HG03064 (cell line): ENCODE results near the gene BDH2.

Experiments
- ATAC-seq: cut with Tn5 transposase; IDR thresholded peaks from one replicate; pipeline ENCODE4 v1.9.1; 2021; ENCODE audit warnings: low read depth; ENCODE audit not compliant: unreplicated experiment

Gene BDH2

DNA sequence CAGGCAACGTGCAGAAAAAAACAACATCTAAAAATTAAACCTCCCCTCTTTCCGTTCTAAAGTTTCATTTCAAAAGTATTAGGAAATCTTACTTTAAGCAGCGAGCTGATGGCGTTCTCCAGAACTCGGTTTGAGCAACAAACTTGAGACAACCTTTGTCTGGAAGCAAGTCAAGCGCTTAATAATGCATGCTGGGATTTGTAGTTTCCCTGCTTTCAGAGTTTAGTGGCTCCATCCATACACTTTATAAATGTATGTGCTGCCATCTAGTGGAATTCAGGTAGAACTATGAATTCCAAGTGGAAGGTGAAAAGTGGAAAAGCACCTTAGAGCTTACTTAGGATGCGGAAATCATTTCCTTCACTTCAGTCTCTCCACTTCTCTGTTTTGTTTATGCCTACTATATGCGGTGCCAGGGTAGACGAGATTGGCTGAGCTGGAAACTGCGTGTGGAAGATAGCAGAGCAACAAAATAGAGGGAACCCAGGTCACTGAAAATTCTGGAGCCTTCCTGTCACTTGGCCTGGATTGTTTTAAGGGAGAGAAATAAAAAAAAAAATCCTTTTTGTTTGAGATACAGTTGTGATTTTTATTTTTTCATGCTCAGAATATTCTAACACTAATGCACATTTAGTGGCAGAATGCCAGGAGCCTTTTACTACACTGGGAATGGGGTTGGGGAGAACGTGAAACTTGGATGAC lies at the start of gene BDH2:
Gene BDH2, minus strand, starts transcription at position 144 of the 702 bp plus-strand sequence. CDS start 3,580 bp downstream, outside the sequence.
- ATAC-seq = peak; percentile 97

DNA sequence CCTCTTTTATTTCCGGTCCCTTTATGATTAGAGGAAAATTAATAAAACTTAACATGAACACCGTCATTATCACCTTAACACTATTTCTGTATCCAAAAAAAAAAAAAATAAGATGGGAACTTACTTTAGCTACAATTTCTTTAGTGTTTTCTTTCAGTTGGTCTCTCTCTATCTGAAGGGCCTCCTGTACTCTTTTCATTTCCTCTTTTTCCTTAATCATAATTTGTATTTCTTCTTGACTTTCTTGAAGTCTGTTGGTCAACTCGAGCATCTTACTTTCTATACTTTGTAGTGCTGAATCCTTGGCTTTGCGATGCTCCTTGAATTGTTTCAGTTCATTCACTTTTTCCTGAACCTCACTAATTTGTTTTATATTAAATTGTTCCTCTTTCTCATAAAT lies 45.3 kb upstream of the BDH2 start:
- no peak for ATAC-seq

DNA sequence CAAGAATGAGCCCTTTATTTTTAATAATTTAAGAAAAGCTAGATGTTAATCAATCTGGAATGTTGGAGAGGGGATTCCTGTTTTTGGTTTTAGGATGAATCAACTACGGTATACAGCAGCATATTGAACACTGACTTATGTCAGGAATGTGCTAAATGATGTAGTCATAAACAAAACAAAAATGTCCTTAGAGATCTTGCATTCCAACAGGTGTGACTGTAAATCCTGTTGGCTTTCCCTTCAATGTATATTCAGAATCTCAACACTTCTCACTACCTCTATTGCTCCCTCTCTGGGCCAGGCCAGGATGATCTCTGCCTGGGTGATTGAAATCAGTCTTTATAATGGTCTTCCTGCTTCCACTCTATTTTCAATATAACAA lies 37.8 kb upstream of the BDH2 start:
- no peak for ATAC-seq

DNA sequence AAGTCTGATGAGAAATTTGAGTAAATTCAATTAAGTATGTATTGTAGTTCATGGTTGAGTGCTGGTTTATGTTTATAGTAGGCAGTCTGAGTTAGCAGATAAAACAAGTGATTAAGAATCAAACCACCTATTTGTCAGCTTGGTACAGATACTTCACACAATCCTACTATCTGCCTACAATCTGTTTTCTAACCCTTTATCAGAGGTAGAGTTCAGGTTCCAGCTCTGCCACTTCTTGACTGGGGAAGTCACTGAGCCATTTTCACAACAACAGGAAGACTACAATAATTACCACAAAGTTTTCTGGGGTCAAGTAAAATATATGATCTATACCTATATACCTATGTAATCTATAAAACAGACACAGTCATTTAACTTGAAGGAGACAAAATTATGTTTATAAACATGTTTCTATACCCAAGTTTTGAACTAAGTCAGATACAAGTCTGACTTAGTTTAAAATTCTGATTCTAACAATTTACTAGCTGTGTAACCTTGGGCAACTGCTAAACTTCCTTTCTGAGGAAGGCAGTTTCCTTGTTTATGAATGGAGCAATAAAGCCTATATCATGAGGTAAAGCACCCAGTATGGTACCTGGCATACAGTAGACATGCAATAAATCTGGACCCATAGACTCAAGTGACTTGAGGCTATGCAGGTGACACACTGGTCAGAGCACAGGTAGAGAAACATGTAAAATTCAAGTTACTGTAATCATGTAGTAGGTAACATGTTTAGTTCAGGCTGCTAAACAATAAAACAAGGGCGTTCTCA lies 37.2 kb upstream of the BDH2 start:
- no peak for ATAC-seq

DNA sequence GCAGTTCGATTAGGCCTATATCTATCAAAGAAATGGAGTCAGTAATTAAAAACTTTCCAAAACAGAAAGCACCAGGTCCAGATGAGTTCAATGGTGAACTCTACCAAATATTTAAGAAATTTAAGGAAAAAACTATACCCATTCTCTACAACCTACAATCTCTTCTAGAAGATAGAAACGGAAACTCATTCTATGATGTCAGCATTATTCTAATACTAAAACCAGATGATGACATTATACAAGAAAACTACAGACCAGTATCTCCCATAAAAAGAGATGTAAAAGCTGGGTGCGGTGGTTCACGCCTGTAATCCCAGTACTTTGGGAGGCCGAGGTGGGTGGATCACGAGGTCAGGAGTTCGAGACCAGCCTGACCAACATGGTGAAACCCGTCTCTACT lies 29.5 kb upstream of the BDH2 start:
- no peak for ATAC-seq

DNA sequence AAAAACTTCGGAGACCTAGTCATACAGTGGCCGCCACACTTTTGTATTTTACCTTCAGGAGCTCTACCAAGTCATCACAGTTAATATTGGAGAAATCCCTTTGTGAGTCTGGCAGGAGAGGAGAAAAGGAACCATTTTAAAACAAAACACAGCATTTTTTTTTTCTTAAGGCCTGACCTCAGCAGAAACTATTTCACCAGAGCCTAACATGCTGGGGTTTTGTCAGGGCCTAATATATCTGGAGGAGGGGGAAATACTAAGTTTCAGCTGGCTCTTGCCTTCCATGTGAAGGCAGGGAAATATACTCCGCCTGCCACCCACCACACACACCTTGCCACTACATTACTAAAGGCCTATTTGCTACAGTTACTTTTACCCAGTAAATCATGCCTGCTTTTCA lies 26.5 kb upstream of the BDH2 start:
- no peak for ATAC-seq

DNA sequence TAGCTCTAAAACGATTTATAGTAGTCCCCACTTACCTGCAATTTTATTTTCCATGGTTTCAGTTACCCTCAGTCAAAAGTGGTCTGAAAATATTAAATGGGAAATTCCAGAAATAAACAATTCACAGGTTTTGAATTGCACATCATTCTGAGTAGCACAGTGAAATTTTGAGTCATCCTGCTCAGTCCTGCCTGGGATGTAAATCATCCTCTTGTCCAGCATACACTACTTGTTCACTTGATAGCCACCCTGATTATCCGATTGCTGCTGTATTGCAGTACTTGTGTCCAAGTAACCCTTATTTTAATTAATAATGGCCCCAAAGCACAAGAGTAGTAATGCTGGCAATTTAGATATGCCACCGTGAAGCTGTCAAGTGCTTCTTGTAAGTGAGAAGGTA lies 23.5 kb upstream of the BDH2 start:
- ATAC-seq = no peak

DNA sequence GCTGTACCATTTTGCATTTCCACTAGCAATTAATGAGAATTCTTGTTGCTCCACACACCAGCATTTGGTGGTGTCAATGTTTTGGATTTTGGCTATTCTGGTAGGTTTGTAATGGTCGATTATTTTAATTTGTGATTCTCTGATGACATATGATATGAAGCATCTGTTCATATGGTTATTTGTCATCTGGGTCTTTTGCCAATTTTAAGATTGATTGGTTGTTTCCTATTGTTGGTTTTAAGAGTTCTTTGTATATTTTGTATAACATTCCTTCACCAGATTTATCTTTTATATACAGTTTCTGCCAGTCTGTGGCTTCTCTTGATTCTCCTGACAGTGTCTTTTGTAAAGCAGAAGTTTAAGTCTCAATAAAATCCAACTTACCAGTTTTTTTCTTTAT lies 18.5 kb upstream of the BDH2 start:
- ATAC-seq = no peak

DNA sequence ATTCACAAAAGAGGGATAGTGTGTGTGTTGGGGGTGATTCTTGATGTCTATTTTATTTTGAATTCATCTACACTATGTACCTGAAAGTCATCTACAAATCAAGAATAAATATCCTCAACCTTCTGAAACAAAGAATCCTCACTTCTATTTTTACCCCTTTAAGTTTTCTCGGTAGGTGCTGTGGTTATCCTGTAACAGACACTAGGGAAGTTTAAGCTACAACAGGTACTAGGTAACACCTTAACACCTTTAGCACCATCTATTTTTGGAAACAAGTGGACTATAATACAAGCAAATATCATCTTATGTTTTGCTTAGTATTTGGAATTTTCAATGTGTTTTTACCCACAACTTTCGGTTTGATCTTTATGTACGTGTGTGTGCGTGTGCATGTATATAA lies 12.0 kb upstream of the BDH2 start:
- no peak for ATAC-seq

DNA sequence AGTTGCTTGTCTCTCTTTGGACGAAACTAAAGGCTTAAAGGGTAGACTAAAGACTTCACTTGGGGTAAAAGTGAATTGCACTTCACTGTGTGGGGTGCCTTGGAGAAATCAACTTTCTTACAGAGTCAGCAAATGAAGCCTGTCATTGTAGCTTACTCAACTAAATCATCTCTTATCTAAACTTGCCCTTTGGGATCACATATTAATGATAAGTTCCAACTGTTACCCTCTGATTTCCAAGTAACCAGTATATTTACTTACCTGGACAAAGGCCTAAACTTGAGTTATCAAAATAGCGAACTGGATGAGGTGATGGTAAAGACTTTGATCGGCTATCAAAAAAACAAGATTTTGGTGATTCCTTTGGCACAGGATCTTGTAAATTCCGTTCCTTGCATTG lies 8.9 kb upstream of the BDH2 start:
- no peak for ATAC-seq

DNA sequence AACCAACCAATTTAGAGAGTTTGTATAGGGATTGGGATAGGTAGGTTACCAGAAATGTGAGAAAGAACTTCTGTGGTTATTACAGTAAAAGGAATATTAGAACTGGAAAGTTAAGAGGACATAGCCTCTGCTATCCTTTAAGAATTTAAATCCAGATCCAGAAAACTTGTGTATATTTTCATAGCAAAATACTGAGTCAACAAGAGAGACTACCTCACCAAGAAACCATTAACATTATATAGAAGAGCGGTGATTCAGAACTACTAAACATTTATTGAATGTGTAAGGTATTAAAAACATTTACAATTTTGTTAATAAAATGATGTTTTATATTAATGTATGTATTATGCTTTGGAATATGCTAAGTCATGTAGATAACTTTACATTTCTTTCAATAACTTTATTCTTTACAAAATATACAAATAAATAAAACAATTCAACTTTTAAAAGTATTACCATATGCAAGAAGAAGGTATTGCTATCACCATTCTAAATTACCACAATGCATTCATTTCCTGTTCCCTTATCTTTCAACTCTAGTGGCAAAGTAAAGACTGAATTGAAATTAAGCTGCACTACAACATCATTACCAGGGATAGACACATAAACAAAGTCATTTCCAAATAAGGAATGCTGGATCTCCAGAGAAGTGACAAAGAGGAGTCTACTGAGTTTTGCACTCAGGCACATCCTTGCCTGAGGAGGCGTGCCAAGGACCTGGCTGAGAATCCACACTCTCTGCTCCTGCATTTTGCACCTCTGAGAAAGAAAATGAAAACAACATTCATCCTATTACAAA lies 6.1 kb upstream of the BDH2 start:
- no peak for ATAC-seq

DNA sequence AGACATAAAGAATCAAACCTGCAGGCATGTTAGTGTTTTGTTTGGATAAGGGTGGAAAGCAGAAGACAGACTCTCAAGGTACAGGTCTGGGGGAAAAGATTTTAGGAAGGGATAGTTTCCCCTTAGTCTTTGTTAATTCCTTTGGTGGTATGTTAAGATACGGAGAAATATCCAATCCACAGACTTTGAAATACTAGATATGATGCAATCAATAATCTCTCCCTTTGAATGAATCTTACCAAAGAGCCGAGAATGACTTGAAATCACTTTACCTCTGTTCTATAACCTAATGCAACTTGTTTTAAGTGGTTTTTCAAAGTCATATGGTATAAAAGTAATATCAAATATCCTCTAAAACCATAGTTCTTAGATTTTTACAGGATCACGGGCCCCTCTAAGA lies 5.3 kb upstream of the BDH2 start:
- ATAC-seq = no peak

DNA sequence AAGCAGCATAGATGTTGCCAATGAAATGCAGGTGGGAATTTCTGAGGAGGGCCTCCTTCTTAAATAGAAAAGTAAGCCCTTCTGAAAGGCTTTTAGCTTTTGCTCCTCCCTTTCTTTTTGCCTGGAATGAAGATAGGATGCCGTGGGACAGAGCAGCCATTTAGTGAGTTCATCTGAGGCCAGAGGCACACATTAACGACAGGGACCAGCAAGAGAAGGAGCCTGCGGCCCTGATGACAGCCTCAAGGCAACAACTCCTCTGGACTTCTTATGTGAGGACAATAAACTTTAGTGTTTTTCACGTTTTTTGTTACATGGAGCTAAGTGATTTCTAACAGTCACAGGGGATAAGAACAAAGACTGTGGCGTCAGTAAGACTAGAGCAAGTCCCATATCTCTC lies 1.1 kb upstream of the BDH2 start:
- no peak for ATAC-seq

DNA sequence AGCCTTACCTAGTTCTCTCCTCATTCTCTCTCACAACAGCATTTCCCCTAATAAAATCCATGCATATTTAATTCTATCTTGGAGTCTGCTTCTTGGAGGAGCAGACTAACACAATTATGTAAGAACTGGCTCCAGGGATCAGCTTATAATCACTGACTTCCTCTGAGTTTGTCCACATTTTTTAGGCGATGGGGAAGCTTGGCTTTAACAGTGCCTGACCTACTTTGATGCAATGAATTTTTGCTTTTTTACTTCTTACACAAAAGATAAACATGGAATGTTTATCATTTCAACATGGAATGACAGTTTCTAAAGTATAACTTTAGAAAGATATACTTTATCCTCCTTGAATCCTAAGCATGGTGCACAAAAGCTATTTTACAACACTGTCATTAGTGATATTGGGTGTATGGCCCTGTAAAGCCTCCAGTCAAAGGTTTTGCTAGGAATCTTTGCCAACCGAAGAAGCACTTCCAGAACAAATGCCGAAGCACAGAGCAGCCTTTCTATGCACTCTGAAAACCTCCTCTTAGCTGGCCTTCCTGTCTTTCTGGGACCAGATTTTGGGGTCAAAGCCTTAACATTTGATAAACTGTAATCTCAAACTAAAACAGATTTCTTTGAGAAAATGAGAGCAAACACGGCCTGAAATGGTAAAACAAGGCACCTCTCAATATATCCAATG lies 736 bp downstream of the BDH2 start:
- no peak for ATAC-seq

DNA sequence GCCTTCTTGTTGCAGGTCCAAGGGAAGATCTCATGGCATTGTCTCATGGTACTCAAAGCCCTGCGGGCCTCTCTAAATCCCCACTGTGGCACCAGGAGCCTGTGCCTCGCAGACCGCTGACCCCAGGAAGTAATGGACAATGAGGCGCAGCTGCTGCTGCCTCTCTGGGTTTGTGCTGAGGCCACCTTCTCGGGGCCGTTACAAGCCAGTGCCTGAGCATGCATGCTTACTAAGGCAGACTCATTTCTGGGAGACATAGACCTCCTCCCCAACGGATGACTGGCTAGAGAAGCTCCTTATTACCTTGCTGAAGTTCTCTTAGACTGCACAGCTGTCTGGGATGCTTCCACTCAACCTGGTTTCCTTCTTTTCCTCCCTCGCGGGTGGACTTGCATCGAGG lies 1.3 kb downstream of the BDH2 start:
- no peak for ATAC-seq

DNA sequence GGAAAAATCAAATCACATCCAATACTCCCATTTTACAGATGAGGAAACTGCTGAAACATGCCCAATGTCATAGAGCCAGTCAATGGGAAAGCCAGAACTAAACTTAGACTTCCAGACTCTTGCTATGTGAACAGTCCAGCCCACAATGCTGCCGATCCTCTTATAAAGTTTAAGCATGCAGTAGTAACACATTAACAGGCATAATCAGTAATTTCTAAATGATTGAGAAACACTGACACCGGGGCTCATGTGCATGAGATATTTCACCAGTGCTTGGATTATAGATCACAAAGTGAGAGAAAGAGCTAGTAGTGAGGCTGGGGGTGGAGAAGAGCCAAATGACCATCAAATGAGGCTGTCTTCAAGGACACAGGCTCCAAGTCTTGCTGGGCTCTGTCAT lies 2.5 kb downstream of the BDH2 start:
- no peak for ATAC-seq

DNA sequence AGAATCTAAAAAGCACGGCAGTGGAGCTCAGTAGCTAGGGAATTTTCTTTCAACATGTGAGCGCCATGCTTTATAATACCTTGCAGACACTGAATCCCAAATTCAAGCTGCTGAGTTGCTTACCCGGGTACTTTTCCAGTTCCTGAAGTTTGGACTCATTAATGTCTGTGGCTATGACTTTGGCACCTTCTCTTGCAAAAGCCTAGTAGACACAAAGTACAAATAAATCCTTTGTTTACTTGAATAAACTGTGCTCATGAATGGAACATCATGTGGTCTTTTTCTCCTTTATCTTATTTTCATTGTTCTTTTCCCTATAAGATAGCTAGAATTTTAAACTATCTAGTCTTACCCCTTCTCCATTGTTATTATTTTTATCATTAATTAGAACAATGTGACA lies 4.6 kb downstream of the BDH2 start:
- no peak for ATAC-seq

DNA sequence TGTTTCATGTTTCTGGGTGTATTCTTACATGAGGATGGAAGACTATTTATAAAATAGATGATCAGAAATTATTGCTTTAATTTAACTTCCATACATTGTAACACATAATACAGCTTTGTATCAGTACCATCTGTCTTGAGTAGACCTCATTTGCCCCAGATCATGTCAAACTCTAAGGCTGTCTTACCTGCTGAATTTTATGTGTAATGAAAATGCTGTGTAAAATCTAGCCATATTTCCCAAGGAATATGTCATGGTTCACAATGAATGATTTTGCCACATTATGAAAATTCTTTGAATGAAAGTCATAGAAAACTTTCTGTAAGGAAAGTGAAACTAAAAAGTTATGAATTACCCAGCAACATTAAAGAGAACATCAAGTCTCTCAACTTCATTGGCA lies 7.4 kb downstream of the BDH2 start:
- no peak for ATAC-seq

DNA sequence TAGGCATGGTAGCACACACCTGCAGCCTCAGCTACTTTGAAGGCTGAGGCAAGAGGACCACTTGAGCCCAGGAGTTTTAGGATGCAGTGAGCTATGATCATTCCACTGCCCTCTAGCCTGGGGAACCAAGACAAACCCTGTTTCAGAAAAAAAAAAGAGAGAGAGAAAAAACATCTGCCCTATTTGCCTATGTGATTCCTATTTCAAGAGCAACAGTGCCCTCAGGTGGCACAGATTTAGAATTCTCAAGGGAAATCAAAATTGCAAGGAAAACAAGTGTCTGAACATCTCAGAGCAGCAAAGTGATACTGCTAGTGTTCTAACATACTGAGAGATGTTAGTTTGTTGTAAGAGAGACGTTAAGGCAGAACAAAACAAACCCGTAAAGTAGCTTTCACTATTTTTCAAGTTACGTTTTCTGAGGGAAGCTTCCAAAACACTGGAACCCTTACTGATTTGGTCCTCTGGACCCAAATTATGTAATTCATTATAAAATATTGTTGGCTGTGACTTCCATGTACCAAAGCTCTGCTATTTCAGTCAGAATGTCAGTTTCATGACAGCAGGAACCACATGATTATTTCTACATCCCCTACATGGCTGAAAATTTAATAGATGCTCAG lies 7.9 kb downstream of the BDH2 start:
- peak; percentile 75 for ATAC-seq

DNA sequence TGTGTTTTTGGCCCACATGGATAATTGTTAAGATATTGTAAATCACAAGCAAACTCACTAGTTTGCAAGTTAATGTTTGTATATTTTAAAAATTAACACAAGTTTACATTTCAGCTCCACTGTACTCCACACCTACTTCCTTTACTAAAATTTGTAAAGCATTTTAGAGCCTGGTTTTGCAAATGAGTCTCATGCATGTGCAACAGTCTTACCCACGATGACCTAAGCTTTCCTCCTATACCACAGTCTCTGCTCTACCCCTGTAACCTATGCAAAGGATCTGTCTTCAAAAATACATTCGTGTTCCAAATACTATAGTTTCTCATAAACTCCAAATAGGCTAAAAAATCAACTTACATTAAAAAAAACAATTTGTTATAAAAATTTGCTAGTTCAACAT lies 10.2 kb downstream of the BDH2 start:
- ATAC-seq = no peak

DNA sequence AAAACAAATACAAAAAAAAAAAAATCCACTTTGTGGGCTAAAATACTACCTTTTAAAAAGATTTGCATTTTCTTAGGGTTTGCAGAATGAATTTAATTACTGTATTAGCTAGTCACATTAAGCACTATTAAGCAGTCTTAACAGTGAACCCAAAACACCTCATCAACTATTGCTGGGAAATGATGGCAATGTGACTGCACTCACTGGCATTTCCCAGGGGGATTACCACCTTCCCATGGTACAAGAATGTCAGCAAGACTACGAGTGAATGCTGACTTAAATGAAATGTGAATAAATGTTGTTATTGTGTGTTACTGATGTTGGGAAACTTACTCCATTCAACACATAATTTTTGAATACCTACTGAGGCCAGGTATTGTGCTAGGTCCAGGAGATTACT lies 13.1 kb downstream of the BDH2 start:
- ATAC-seq = no peak
